Osteocyte (in vitro differentiated cells): Measurements from ENCODE around the gene CYP1B1. TPM values are rescaled to one million over a fixed set of nuclear protein-coding genes. Genes with fewer than 3 reads are reported as not detected.

Source experiments
- DNase-seq: peaks from one replicate; pipeline ENCODE4 v3.0.0; 2021; ENCODE audit warnings: mixed read lengths; ENCODE audit not compliant: unreplicated experiment; ENCODE audit errors: extremely low spot score
- H3K27ac Mint-ChIP-seq: one replicate; pipeline ENCODE4 v1.8.0; 2021; ENCODE audit warnings: mild to moderate bottlenecking, mixed read lengths; ENCODE audit not compliant: unreplicated experiment
- H3K27me3 Mint-ChIP-seq: one replicate; pipeline ENCODE4 v1.8.0; 2021; ENCODE audit warnings: mixed read lengths; ENCODE audit not compliant: unreplicated experiment
- H3K36me3 Mint-ChIP-seq: one replicate; pipeline ENCODE4 v1.8.0; 2021; ENCODE audit warnings: mixed read lengths; ENCODE audit not compliant: unreplicated experiment
- H3K4me1 Mint-ChIP-seq: one replicate; pipeline ENCODE4 v1.8.0; 2021; ENCODE audit warnings: mixed read lengths; ENCODE audit not compliant: unreplicated experiment
- H3K4me3 Mint-ChIP-seq: one replicate; pipeline ENCODE4 v1.8.0; 2021; ENCODE audit warnings: mild to moderate bottlenecking, moderate library complexity, mixed read lengths; ENCODE audit not compliant: unreplicated experiment
- H3K9me3 Mint-ChIP-seq: one replicate; pipeline ENCODE4 v1.8.0; 2021; ENCODE audit warnings: mixed read lengths; ENCODE audit not compliant: unreplicated experiment
- CTCF ChIP-seq: fragments of 200-600 bp; sonication (generic); IDR thresholded peaks from 2 replicates; pipeline ENCODE4 v1.5.0; 2021; ENCODE audit warnings: antibody characterized with exemption, mild to moderate bottlenecking, moderate library complexity
- total RNA-seq: library from RNA; stranded (reverse); gene quantifications from 2 replicates; pipeline ENCODE4 v1.2.1, GENCODE V29; 2021

Gene CYP1B1
- total RNA-seq, 1 donor from 2014 or later, result 137 TPM

DNA sequence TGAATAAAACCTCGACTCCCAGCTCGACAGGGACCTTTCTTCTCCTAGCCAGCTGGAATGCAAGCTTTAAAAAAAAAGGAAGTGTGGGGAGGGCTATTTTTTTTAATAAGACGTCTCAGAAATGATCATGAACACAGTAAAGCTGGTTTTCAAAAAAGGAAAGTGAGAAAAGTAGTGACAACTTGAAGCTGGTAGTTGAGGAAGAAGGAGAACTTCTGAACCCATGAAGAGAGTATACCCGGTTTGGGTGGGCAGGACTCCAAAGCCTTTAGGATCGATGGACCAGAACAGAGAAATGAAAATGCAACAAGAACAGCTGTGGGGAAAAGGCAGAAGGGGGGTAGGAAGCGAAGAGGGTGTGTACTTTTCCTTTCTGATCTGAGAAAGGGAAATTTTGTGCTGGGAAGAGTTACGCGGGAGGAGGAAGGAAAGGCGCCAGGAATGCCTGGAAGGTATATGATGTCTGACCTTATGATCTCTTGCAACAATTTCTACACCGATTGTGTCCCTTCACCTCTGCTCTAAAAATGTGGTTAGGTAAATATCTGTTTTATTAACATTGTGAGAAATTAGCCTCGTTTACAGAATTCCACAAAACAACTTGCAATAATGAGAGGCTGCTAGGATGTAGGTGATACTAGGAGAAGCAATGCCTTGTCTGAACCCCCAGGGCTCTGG is 22.6 kb upstream of the CYP1B1 start:
- Mint-ChIP-seq H3K27ac (peak overlapping the region; percentile 98), H3K4me3 (peak overlapping the region; percentile 71), H3K36me3 (peaks cover 10% of the 10 kb centered on the region), H3K9me3 (peaks cover 12% of the 10 kb centered on the region), H3K4me1 (peaks cover 61% of the 10 kb centered on the region), H3K27me3 (no peaks in the 10 kb centered on the region)
- no peak for TF ChIP-seq CTCF
- no peak for DNase-seq

- H3K27ac Mint-ChIP-seq, result peak overlapping the region; percentile 98
Measured at GRCh38 chr2:38097988-38098385, 22.0 kb upstream of the CYP1B1 start.

DNA sequence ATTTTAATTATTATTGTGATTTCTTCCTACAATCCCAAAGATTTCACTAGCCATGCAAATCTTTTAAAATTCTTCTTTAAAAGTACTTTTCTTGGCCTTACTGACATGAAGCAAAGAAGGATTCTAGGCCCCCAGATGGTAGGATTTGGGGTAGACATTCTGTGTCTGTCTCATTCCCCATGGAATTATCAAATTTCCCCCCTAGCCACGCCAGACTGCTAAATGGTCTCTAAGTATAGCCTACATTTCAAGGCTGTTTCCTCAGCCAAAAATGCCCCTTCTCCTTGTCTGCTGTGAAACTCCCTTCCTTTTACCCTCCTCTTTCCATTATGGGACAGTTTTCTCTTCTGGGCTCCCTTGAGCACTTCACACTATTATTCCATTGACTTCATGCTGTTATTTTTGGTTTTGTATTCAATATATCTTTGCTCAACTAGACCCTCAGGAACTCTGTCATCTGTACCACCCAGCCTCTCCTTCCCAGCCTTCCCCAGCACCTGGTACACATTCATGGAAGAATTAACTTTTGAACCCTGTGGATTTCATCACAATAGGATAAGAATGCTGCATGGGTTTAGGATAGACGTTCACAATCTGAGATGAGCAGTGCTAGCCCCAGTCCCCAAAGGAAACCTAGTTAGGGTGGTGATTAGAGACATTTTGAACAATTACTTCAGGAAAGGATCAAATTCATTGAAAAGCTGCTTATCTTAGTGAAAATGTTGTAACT is 21.5 kb upstream of the CYP1B1 start:
- peaks cover under 1% of the 10 kb centered on the region for H3K36me3 Mint-ChIP-seq
- peak overlapping the region; percentile 98 for H3K27ac Mint-ChIP-seq
- H3K9me3 Mint-ChIP-seq, result peaks cover 2% of the 10 kb centered on the region
- peak overlapping the region; percentile 71 for H3K4me3 Mint-ChIP-seq
- peaks cover 73% of the 10 kb centered on the region for H3K4me1 Mint-ChIP-seq
- DNase-seq, result no peak
- no peaks in the 10 kb centered on the region for H3K27me3 Mint-ChIP-seq
- TF ChIP-seq CTCF, result no peak

More at GRCh38 chr2:38097988-38098385, 22.0 kb upstream of the CYP1B1 start:
- peaks cover 67% of the 10 kb centered on the region for H3K4me1 Mint-ChIP-seq
- peak overlapping the region; percentile 71 for H3K4me3 Mint-ChIP-seq
- H3K36me3 Mint-ChIP-seq, result peaks cover 6% of the 10 kb centered on the region
- peaks cover 8% of the 10 kb centered on the region for H3K9me3 Mint-ChIP-seq
- no peaks in the 10 kb centered on the region for H3K27me3 Mint-ChIP-seq
- DNase-seq, result no peak
- no peak for TF ChIP-seq CTCF

- Mint-ChIP-seq H3K27me3 (no peaks in the 10 kb centered on the region), H3K27ac (peak overlapping the region; percentile 98), H3K9me3 (no peaks in the 10 kb centered on the region), H3K4me3 (no peak overlapping the region), H3K4me1 (peaks cover 82% of the 10 kb centered on the region), H3K36me3 (no peaks in the 10 kb centered on the region)
- no peak for TF ChIP-seq CTCF
- DNase-seq, result no peak
Measured at GRCh38 chr2:38095996-38096861, 20.3 kb upstream of the CYP1B1 start.
